PC-3 (cell line): Measurements from ENCODE around the gene CCDC187.

Source experiments
- CTCF ChIP-seq: fragments of 300-600 bp; sonication (generic); conservative IDR thresholded peaks from 2 replicates; pipeline ENCODE4 v1.5.1; 2017; ENCODE audit warnings: antibody characterized with exemption, low read depth, mild to moderate bottlenecking, low read length
- EZH2 ChIP-seq: fragments of 300-600 bp; sonication (generic); IDR thresholded peaks from one replicate; pipeline ENCODE4 v1.6.1; 2017; ENCODE audit warnings: antibody characterized with exemption, mild to moderate bottlenecking, low read length; ENCODE audit not compliant: unreplicated experiment
- EZH2phosphoT487 ChIP-seq: fragments of 300-600 bp; sonication (generic); IDR thresholded peaks from 2 replicates; pipeline ENCODE4 v1.6.1; 2018; ENCODE audit warnings: mild to moderate bottlenecking, antibody characterized with exemption, low read length, borderline replicate concordance

DNA sequence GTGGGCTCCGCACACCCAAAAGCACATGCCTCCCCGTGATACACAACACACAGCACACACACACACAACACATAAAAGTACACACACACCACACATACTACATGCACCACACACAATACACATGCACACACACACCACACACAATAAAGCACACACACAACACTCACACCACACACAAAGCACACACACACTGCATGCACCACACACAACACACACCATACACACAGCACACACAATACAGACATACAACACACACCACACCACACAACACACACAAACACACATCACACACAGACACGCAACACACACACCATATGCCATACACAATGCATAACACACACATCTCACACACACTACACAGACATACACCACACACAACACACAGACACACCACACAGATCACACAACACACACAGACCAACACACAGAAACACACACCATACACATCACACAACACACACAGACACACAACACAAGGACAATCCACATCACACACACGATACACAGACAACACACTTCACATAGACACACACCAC lies 3.4 kb upstream of the CCDC187 start:
- TF ChIP-seq EZH2 (no peak), CTCF (no peak), EZH2phosphoT487 (no peak)
